HG02884 (cell line): ENCODE results near the gene ADGB.

Experiments
- ATAC-seq: cut with Tn5 transposase; IDR thresholded peaks from one replicate; pipeline ENCODE4 v1.9.1; 2021; ENCODE audit warnings: mild to moderate bottlenecking, moderate library complexity; ENCODE audit not compliant: unreplicated experiment

ADGB gene

GRCh38 chr6:146628350-146628749 lies 29.6 kb downstream of the ADGB start:
- no peak for ATAC-seq

DNA sequence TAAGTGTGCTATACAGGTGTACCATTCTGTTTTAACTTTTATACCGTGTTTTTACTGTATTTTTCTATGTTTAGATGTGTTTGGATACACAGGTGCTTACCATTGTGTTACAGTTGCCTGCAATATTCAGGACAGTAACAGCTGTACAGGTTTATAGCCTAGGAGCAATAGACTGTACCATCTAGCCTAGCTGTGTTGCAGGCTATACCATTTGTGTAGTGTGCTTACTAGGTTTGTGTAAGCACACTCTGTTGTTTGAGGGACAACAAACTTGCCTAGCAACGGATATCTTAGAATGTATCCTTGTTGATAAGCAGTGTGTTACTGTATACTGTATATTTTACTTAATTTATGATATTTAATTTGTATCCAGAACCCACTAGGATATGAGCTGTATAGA lies 35.2 kb downstream of the ADGB start:
- no peak for ATAC-seq

- no peak for ATAC-seq
These were observed 36.4 kb downstream of the ADGB start for GRCh38 chr6:146635165-146635564.

- ATAC-seq, result no peak
These were observed 37.7 kb downstream of the ADGB start for GRCh38 chr6:146636481-146636880.

DNA sequence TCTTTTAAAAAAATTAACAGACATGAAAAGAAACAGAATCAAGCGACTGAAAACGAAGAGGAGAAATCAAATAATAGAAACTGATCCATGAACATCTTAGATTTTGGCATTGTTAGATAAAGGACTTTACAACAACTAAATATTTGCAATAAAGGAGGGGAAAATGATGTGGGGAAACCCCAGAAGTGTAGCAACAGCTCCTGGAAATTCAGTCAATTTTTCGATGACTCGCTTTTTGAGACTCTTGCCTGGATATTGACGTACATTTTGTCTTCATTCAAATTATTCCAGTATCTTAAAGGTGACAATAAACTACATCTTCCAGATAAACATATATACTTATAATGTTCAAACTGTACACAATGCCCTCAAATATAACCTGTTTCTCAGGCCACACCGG lies 44.1 kb downstream of the ADGB start:
- ATAC-seq, result no peak

DNA sequence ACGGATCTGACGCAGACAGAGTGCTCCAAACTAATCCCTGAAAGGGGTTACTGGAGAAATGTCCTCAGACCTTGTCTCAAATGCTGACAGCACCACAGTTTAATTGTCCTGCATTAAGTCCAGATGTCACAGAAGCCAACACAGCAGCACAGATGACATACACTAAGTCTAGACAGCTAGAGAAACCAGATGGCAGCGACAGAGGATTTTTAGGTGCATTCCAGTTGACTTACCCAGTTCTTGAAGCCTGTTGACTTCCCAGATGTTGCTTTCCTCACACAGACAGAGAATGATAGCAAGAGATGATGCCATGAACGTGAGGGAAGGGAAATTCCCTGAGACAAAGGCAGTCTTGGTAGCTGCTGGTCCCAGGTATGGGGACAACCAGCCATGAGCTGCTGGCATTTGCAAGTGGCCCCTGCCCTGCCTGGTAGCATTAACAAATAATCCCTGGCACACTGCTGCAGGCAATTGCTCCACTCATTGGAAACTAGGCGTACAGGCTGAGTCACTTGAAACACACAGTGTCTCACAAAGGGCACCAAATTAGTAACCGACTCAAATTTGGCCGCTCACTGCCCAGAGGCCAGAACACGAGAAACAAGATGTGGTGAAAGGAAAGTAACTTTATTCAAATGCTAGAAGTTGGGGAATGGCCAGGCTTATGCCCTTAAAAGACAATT lies 52.2 kb downstream of the ADGB start:
- no peak for ATAC-seq

DNA sequence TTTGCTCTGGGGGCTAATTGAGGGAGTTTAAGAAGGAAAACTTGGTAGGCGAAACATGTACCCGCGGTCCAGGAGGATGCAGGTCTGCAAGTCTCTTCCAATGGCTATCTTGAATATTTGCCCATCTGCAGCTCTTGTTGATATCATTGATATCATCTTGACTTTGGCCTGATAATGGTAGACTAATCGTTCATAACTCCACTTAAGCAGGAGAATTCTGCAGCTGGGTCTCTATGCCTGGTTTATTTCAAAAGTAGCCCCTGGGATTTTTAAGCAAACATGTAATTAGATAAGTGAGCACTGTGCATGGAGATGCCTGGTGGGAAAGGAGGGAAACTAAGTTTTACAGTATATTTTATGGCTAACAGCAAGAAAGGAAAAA lies 52.7 kb downstream of the ADGB start:
- no peak for ATAC-seq

GRCh38 chr6:146657432-146657831 lies 58.7 kb downstream of the ADGB start:
- no peak for ATAC-seq

GRCh38 chr6:146664871-146665360 lies 66.1 kb downstream of the ADGB start:
- ATAC-seq, result no peak

GRCh38 chr6:146666909-146667308 lies 68.1 kb downstream of the ADGB start:
- no peak for ATAC-seq

- no peak for ATAC-seq
These were observed 71.4 kb downstream of the ADGB start for GRCh38 chr6:146670161-146670560.

GRCh38 chr6:146673069-146673468 lies 74.3 kb downstream of the ADGB start:
- no peak for ATAC-seq

GRCh38 chr6:146679386-146679785 lies 80.6 kb downstream of the ADGB start:
- ATAC-seq, result no peak

GRCh38 chr6:146682919-146683318 lies 84.1 kb downstream of the ADGB start:
- ATAC-seq, result no peak

GRCh38 chr6:146689806-146690205 lies 91.0 kb downstream of the ADGB start:
- no peak for ATAC-seq

- no peak for ATAC-seq
These were observed 94.6 kb downstream of the ADGB start for GRCh38 chr6:146693342-146693741.

GRCh38 chr6:146697921-146698320 lies 99.1 kb downstream of the ADGB start:
- no peak for ATAC-seq

GRCh38 chr6:146700078-146700686 lies 101.4 kb downstream of the ADGB start:
- ATAC-seq, result peak; percentile 87

- no peak for ATAC-seq
These were observed 102.9 kb downstream of the ADGB start for GRCh38 chr6:146701632-146702031.

DNA sequence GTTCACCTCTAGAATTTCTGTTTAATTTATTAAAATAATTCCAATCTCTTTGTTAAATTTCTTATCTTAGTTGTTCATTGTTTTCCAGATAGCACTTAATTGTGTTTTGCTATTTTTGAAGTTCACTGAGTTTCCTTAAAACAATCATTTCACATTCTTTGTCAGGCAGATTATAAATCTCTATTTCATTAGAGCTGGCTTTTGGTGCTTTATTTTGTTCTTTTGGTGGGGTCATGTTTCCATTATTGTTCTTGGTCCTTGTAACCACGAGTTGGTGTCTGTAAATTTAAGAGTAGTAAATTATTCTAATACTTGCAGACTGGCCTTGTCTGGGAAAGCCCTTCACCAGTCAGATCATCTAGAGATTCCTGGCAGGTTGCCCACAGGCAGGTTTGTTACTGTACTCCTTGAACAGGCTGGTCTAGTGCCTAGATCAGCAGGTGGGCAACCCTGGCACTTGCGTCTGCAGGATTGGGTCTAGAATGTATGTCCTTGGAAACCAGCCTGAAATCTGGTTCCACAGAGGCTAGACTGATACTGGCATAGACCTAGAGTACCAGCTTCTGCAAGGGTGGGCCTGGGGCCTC lies 110.4 kb downstream of the ADGB start:
- no peak for ATAC-seq

DNA sequence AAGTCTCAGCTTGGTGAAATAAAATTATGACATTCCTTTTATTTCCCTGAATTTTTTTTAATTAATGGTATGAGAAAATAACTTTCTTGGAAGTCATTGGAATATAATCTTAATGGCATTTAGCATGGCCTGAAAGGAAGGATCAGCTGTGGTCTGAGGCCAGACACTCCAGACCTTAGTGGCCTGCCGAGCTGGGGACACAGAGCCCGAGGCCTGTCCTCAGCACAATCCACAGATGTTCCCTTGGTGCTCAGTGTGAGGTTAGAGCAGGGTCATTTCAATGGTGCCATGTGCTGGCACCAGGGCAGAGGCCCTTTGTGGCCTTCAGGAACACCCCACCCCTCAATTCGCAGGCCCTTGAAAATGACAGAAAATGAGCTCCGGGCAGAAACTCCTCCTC lies 120.6 kb downstream of the ADGB start:
- ATAC-seq, result no peak

- ATAC-seq, result no peak
These were observed 140.9 kb downstream of the ADGB start for GRCh38 chr6:146739696-146740095.
